WERI-Rb-1 (cell line): ENCODE data around the gene ARRDC3.

Experiments
- DNase-seq: peaks from one replicate; pipeline ENCODE4 v3.0.0-alpha.2; 2020
- H3K27ac ChIP-seq: fragments of 250-450 bp; sonication (Bioruptor Pico); 2 replicates; pipeline ENCODE4 v1.5.1; 2020; ENCODE audit warnings: mild to moderate bottlenecking, moderate library complexity
- H3K27me3 ChIP-seq: fragments of 250-450 bp; sonication (Bioruptor Pico); 2 replicates; pipeline ENCODE4 v1.5.1; 2021; ENCODE audit warnings: mild to moderate bottlenecking, low read depth, moderate library complexity; ENCODE audit not compliant: insufficient read depth, severe bottlenecking
- H3K36me3 ChIP-seq: fragments of 250-450 bp; sonication (Bioruptor Pico); 2 replicates; pipeline ENCODE4 v1.5.1; 2020; ENCODE audit warnings: mild to moderate bottlenecking, moderate library complexity
- H3K4me3 ChIP-seq: 2 replicates; pipeline ENCODE4 v1.5.1; 2011; ENCODE audit warnings: low read depth, mild to moderate bottlenecking, control low read depth, low read length
- H3K9me3 ChIP-seq: fragments of 250-450 bp; sonication (Bioruptor Pico); 2 replicates; pipeline ENCODE4 v1.5.1; 2021; ENCODE audit warnings: mild to moderate bottlenecking, moderate library complexity; ENCODE audit not compliant: severe bottlenecking
- CTCF ChIP-seq: IDR thresholded peaks from 2 replicates; pipeline ENCODE4 v1.5.1; 2011; ENCODE audit warnings: low read depth, mild to moderate bottlenecking, control low read depth, inconsistent platforms, low read length

The ARRDC3 gene

GRCh38 chr5:91382530-91383026, 539 bp downstream of the ARRDC3 start:
- TF ChIP-seq CTCF = no peak
- peak overlapping the region; percentile 98 for H3K27ac ChIP-seq
- no peaks in the 10 kb centered on the region for H3K27me3 ChIP-seq

GRCh38 chr5:91381774-91382359, 1.2 kb downstream of the ARRDC3 start:
- no peaks in the 10 kb centered on the region for H3K27me3 ChIP-seq
- H3K4me3 ChIP-seq = peak overlapping the region; percentile 100
- H3K36me3 ChIP-seq = peaks cover 29% of the 10 kb centered on the region
- peak; percentile 82 for DNase-seq
- peak overlapping the region; percentile 98 for H3K27ac ChIP-seq
- no peak for TF ChIP-seq CTCF
- no peaks in the 10 kb centered on the region for H3K9me3 ChIP-seq

More at GRCh38 chr5:91382530-91383026, 539 bp downstream of the ARRDC3 start:
- peak; percentile 20 for DNase-seq
- Histone ChIP-seq H3K4me3 (peak overlapping the region; percentile 100), H3K36me3 (peaks cover 22% of the 10 kb centered on the region), H3K9me3 (no peaks in the 10 kb centered on the region)

GRCh38 chr5:91381239-91381773, 1.8 kb downstream of the ARRDC3 start:
- H3K4me3 ChIP-seq = peak overlapping the region; percentile 100

GRCh38 chr5:91380491-91381238, 2.5 kb downstream of the ARRDC3 start:
- Histone ChIP-seq H3K27ac (peak overlapping the region; percentile 98), H3K36me3 (peaks cover 41% of the 10 kb centered on the region), H3K9me3 (no peaks in the 10 kb centered on the region), H3K4me3 (peak overlapping the region; percentile 100), H3K27me3 (no peaks in the 10 kb centered on the region)
- TF ChIP-seq CTCF = no peak
- peak; percentile 99 for DNase-seq

More at GRCh38 chr5:91381239-91381773, 1.8 kb downstream of the ARRDC3 start:
- Histone ChIP-seq H3K27ac (peak overlapping the region; percentile 98), H3K36me3 (peaks cover 35% of the 10 kb centered on the region), H3K27me3 (no peaks in the 10 kb centered on the region), H3K9me3 (no peaks in the 10 kb centered on the region)
- no peak for TF ChIP-seq CTCF
- no peak for DNase-seq

GRCh38 chr5:91379914-91380490, 3.1 kb downstream of the ARRDC3 start:
- Histone ChIP-seq H3K27me3 (no peaks in the 10 kb centered on the region), H3K4me3 (peak overlapping the region; percentile 100), H3K9me3 (no peaks in the 10 kb centered on the region), H3K27ac (peak overlapping the region; percentile 98), H3K36me3 (peaks cover 48% of the 10 kb centered on the region)
- no peak for TF ChIP-seq CTCF
- peak; percentile 95 for DNase-seq
